Measurements from ENCODE around the gene INTS15. TPM values are rescaled to one million over a fixed set of nuclear protein-coding genes. Genes with fewer than 3 reads are reported as not detected.

INTS15 gene
- 14.8 and 16.6 TPM in 2 replicates for total RNA-seq (2014; rRNA removed; shearing (Covaris generic))

GRCh38 chr7:6589829-6590644 is at the start of gene INTS15:
Gene INTS15, plus strand, starts transcription at chr7:6590021. Its CDS starts 263 bp downstream, at chr7:6590284.
- DNase-seq (ENCODE audit: low read depth) = peak; percentile 81

GRCh38 chr7:6542368-6542767 is 47.5 kb upstream of the INTS15 start:
- no peak for DNase-seq (ENCODE audit: low read depth)

DNA sequence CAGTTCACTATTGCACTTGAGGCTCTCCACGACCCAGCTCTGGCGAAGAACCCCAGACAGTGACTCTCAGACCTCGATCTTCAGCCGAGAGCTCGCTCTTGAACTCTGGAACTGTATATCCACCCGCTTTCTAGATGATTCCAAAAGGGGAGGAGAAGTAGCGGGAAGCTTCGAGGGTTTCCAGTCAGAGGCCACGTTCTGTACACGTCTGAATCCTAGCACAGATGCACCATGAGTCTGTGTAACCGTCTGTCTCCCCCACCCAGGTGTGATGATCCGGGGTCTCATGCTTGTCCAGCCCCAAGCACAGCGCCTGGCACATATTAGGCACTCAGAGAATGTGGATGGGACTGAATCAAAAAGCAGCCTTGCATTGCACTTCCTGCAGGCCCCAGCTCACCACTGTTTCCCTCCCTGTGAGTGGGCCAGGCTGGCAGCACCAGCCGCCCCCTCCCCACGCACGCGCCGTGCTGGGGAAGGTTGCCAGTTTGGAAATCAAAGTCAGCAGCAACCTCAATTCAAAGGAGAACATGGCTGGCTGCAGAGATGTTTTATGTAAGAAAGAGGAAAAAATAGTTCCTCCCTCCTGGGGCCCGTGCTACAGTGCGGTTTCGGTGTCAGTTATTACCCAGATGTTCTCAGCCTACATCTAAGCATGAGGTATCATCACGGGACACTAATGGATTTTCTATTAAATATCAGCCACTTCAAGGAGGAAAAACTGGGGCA is 44.3 kb upstream of the INTS15 start:
- no peak for DNase-seq (ENCODE audit: low read depth)

GRCh38 chr7:6546498-6547251 is 43.1 kb upstream of the INTS15 start:
- no peak for DNase-seq (ENCODE audit: low read depth)

GRCh38 chr7:6547400-6547799 is 42.4 kb upstream of the INTS15 start:
- DNase-seq (ENCODE audit: low read depth) = no peak

DNA sequence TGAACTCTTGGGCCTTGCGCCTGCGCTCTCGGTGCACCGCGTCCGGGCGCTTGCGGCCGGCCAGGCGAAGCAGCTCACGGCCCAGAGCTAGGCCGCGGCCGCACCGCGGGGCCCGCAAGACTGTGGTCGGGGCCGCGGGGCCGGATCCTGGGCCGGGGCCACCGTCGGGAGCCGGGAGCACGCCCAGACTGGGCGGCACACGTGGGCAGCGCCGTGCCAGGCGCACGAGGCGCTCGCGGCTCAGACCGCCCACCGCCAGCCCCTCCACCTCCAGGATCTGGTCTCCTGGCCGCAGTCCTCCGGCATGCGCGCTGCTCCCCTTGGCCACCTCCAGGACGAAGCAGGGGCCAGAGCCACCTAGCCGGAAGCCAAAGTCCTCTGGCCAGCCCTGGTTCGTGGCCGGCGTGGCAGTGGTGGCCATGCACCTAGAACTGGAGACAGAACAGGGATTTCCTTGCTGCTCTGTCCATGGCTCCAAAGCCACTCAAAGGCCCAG is 38.8 kb upstream of the INTS15 start, which contains the start of gene GRID2IP:
Gene GRID2IP, minus strand, starts transcription at position 446 of the 496 bp plus-strand sequence. Its CDS starts 25 bp downstream, at position 421.
- no peak for DNase-seq (ENCODE audit: low read depth)

GRCh38 chr7:6553448-6554044 is 36.3 kb upstream of the INTS15 start:
- DNase-seq (ENCODE audit: low read depth) = no peak

DNA sequence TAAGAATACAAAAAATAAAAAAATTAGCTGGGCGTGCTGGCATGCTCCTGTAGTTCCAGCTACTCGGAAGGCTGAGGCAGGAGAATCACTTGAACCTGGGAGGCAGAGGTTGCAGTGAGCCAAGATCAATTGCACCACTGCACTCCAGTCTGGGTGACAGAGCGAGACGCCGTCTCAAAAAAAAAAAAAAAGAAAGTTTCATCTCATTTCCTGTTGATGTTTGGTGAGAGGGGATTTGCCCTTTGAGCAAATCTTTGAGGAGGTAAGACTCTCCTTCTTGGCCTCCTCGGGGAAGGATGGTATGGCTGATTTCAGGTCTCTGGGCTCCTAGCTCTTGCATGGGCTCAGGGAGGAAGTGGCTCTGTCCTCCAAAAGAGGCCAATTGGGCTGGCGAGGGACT is 35.0 kb upstream of the INTS15 start:
- DNase-seq (ENCODE audit: low read depth) = no peak

GRCh38 chr7:6556196-6556595 is 33.6 kb upstream of the INTS15 start:
- no peak for DNase-seq (ENCODE audit: low read depth)

DNA sequence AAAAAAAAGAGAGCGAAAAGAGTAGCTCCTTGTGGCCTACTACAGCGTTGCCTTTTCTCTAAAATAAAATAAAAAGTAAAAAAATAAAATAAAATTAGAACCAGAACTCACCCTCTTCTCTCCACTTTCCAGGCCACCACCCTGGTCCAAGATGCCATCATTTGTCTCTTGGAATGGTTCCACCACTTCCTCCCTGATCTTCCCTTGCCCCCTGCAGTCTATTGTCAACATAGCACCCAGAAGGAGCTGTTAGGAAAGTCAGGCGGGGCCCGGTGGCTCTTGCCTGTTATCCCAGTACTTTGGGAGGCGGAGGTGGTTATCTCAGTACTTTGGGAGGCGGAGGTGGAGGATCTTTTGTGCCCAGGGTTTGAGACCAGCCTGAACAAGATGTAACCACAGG is 31.0 kb upstream of the INTS15 start:
- peak; percentile 69 for DNase-seq (ENCODE audit: low read depth)

DNA sequence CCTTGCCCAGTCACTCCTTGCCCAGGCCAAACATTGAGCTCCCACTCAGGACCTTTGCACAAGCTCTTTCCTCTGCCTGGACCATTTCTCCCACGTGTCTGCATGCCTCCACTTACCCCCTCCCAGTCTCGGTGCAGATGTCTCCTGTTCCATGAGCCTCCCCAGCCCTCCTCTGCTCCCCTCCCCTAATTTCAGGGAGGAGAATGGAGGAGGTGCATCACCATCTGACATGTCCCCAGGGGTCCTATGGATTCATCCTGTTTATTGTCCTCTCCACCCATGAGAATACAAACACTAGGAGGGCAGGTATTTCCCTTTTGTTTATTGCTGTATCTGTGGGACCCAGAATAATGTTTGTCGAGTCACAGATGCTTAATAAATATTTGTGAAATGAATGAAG is 29.9 kb upstream of the INTS15 start:
- no peak for DNase-seq (ENCODE audit: low read depth)

DNA sequence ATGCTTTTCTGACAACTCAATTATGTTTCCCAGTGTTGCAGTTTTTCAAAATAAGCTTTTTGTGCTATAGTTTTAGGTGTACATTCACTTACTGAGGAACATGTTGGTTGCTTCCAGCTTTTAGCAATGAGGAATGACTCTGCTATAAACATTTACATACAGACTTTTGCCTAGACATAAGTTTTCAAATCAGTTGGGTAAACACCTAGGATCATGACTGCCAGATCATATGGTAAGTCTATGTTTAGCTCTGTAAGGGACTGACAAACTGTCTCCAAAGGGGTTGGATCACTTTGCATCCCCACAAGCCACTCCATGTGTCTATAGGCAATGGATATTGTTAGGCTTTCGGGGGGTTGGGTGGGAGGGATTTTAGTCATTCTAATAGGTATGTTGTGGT is 27.7 kb upstream of the INTS15 start:
- no peak for DNase-seq (ENCODE audit: low read depth)

GRCh38 chr7:6563936-6564770 is 25.7 kb upstream of the INTS15 start:
- no peak for DNase-seq (ENCODE audit: low read depth)

DNA sequence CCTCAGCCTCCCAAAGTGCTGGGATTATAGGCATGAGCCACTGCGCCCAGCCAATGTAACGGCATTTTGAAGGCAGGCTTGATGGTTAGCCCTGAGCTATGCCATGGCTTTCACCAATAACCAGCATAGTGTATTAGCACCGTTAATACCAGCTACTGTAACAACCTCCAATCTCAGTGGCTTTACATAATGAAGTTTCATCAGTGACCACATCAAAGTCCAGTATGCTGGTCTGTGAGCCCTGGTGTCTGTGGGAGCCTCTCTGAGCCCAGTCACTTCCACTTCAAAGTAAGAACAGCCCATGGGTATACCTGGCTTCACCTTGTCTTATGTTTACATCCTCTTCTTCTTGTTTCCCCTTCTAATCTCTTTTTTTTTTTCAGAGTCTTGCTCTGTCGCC is 24.2 kb upstream of the INTS15 start:
- DNase-seq (ENCODE audit: low read depth) = no peak

DNA sequence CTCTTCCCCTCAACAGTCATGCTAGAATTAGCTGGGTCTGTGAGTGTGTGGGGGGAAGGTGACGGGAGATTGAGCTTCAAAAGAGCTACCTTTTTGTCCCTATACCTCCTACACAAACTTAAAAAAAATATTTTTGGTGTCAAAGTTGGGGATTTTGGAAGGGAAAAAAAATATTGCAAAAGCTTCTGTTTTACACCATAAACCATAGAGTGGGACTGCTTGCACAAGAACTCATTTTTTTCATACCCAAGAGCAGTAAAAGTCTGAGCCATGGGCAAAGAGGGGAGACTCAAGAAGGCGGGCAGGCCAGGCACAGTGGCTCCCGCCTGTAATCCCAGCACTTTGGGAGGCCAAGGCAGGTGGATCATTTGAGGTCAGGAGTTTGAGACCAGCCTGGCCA is 21.9 kb upstream of the INTS15 start:
- DNase-seq (ENCODE audit: low read depth) = no peak

DNA sequence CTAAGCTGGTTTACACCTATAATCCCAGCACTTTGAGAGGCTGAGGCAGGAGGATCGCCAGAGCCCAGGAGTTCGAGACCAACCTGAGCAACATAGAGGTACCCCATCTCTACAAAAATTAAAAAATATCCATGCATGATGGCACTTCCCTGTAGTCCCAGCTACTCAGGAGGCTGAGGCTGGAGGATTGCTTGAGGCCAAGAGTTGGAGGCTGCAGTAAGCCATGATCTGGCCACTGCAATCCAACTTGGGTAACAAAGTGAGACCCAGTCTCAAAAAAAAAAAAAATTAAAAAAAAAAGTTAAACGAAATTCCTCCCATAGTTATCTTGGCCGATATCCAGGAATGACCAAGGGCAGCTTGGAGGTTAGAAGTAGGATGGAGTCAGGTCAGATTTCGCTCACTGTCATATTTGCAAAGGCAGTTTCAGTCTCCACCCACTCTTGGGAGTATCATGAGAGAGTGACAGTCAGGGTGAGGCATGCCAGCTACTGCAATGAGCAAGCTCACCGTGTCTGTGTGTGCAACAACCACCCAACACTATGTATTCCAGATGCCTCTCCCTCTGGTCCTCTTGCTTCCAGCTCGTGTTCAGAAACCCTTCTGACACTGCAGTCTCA is 18.6 kb upstream of the INTS15 start:
- DNase-seq (ENCODE audit: low read depth) = no peak

DNA sequence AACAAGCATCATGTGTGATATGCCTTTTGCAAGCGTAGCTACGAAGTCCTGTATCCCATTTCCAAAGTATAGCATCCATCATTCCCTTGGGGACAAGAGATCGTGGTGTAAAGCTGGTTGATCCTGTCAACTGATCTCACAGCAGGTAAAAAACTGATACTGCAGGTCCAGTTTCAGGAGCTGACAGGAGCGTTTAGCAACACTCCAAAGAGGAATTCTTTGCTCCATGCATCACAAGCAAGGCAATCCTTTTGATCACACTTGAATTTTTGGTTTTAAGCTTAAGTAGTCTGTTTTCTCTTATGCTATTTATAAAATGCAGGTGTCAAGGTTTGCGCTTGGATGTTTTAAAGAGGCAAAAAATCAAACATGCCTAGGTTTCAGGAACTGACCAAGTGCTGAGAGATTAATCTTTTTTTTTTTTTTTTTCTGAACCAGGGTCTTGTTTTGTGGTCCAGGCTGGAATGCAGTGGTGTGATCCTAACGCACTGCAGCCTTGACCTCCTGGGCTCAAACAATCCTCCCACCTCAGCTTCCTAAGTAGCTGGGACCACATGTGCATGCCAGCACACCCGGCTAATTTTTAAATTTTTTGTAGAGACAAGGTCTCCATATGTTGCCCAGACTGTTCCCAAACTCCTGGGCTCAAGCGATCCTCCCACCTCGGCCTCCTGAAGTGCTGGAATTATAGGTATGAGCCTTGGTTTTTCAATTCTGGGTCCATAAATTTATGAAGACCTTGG is 14.4 kb upstream of the INTS15 start:
- peak; percentile 28 for DNase-seq (ENCODE audit: low read depth)

- peak; percentile 74 for DNase-seq (ENCODE audit: low read depth)
Measured at GRCh38 chr7:6576024-6576866, 13.6 kb upstream of the INTS15 start.

Data from RPMI7951 (cell line).